GM18873 (cell line): ENCODE results near the gene CLHC1.
A peak's percentile ranks its signal among the peaks of the same experiment; 100 is the strongest.

Experiments used
- ATAC-seq: cut with Tn5 transposase; IDR thresholded peaks from one replicate; pipeline ENCODE4 v1.9.1; 2021; ENCODE audit warnings: mild to moderate bottlenecking, moderate library complexity, moderate number of reproducible peaks; ENCODE audit not compliant: unreplicated experiment, low FRiP score

CLHC1 gene

DNA sequence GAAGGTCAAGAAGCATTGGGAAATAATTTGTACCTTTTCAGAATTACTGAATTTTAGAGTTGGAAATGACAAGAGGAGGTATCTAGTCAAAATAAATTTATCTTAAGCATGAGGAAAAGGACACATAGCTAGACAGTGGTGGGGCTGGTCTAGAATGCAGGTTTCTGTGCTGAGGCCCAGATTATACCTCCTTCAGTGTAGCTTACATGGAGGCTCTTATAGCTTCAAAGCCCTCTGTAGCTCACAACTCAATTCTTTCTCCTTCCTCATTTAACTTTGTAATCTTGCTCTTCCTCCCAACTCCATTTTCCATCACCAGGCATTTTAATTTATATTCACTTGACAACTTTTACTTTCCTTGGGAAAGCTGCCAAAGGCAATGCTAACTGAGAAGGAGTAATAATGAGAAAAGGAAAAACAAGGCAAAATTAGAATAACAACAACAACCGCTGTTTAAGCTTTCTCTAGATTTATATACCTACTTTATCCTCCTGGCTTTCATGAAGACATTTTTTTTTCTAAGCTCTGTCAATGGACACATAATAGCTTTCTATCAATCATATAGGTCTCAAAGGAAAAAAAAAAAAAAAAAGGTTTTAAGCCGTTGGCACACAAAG is 58.5 kb downstream of the CLHC1 start:
- no peak for ATAC-seq

DNA sequence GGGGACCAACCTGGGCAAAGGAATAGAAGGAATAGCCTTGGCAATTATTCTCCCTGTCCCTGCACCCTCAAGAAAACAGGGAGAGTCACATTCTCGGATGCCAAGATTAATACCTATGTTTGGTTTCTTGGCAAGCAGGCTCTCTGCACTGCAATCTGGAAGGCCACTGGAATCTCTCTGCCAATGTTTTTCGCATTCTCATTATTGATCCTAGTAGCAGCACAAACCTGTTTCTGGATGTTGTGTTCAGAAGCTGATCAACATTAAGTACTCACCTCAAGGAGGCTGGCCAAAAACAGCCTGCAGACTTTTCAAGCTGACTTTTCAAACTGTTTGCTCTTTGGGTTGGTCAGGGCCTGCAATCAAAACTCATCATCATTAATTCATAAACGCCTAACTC is 62.2 kb downstream of the CLHC1 start:
- ATAC-seq = no peak

DNA sequence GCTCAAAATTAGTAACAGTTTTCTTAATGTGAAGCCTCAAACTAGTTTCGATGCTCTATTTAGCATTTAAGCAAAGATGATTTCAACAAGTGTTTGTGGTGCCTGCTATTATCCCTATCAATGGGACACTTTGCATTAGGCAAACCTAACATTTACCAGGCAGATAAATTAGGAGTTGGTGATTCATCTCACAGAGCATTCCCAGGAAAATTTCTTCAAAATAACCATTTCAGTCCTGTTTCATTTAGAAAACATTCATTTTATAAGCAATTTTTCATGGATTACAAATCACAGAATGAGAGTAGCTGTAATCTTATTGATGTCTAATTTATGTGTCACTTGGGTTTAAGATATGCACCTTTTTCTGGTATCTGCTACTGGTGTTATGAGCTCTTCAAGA is 62.7 kb downstream of the CLHC1 start:
- no peak for ATAC-seq

DNA sequence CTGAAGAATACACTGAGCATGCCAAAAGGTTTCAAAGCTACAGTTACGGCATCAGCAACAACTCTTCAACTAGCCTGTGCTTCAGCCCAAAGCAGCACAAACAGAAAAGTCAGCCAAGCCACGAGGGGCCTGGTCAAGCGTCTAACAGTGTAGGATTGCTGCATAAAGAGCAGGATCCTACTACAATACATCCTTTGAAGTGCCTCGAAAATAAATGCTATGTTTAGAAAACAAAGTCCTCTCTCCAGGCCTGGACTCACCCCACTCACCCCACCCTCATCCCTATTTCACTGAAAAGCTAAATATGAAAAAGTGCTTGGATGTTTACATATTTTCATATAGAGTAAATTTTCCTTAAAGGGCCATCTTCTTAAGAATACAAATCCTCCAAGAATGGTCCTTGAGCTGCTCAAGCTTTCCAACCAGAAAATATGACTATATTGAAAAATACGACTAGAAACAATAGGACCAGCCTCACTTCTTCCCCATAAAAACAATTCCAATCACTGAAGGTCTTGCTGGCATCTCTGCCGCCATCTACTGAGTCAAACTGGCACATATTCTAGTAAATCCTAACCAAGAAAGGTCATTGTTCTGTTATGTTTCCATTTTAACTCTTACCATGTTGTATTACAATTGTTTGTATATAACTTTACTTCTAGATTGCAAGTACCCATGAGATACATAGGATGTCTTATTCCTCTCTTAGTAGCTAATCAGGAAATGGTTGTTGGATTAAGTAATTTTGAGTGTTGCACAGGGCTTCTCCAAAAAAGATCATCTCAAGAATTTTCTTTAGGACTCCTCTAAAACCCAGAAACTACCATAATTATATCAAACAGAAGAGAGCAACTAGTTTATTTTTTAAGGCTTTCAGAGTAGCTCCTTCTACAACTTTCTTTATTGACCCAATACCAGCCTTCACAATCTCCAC is 63.6 kb downstream of the CLHC1 start:
- no peak for ATAC-seq

DNA sequence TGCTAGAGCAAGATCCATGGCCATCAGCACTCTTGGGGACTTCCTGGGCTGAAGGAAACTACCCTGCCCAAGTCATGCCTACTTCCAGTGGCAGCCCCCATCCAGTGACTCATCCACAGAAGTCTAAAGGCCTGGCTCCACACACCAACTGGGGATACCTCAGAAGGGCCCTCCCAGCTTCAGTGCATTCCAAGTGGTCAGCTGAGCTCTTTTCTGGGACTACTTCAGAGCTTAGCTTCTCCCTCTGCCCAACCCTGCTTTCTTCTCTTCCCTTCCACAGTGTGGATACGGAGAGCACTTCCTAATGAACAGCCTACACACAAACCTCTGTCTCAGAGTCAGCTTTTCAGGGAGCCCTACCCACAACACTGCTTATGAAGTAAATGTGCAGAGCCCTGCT is 66.5 kb downstream of the CLHC1 start:
- ATAC-seq = no peak

DNA sequence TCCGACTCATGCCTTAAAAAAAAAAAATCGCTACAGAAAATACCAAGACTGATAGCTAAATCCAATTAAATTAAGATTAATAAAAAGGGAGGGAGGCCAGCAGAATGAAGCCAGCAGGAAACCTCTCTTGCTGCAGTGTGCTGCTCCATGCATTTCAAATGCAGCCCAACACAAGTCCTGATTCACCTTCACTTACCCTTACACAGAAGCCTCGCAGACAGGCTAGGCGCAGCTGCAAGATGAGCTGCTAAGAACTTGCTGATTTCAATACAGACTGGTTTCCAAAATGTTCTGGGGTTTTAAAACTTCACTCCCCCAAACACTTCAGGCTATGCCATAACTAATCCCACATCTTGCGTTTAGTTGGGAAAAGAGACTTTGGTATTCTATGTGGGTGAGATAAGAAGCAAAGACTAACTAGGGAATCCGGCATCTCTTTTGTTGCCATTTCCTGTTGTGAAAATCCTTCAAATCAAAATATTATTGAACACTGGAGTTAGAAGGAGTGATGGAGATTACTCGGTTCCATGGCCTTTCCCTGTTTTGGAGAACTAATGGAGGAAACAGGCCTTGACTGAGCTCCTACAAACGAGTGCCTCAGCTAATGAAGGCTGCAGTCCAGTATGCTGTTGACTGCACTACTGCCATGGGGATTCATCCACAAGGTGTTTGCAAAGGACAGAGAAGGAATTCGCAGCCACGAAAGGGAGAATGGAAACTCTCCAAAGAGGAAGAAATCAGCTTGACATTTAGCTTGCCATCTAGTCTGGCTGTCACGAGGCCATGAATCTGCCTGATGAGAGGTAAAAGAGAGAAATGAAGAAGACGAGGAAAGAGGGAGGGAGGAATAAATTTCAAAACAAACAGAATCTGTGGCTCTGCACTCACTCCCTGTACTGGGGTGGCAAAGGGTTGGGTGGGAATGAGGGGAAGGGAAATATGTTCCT is 67.3 kb downstream of the CLHC1 start:
- no peak for ATAC-seq

DNA sequence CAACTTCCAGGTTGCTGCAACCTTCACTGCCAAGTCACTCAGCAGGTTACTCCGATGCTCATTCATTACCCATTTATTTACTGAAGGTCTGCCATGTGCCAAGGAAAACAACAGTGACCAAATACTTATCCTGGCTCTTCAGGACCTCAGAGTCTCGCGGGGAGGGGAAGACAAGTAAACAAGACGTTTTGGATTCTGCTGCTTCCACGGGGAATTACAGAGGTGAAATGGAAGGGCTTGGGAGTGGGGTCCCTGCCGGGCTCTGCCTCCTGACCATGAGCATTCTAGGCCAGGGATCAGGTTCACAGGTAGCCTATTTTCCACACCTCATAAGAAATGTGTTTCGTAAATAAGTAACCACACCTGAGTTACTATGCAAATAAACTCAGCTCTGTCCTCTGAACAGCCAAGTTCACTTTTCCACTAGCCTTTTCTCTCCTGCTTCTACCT is 68.1 kb downstream of the CLHC1 start:
- no peak for ATAC-seq

DNA sequence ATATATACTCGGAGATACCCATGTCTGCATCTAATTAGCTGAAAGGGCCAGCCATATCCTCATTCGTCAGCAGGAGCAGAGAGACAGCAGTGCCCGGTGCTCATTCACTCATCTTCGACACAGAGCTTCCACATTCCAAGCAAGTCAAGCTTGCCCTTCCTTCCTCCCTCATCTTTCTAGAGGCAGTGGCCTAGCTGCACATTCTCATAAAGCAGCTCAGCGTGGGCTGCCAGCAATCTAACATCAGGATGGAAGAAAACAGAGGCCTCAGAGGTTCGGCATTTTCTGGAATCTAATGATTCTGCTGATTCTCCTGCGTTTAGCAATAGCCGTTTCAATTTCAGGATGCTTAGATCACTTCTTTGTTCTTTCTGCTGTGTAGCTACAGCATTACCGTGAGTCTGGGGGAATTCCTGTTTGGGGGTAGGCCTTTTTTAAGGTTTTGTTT is 68.8 kb downstream of the CLHC1 start:
- ATAC-seq = no peak

DNA sequence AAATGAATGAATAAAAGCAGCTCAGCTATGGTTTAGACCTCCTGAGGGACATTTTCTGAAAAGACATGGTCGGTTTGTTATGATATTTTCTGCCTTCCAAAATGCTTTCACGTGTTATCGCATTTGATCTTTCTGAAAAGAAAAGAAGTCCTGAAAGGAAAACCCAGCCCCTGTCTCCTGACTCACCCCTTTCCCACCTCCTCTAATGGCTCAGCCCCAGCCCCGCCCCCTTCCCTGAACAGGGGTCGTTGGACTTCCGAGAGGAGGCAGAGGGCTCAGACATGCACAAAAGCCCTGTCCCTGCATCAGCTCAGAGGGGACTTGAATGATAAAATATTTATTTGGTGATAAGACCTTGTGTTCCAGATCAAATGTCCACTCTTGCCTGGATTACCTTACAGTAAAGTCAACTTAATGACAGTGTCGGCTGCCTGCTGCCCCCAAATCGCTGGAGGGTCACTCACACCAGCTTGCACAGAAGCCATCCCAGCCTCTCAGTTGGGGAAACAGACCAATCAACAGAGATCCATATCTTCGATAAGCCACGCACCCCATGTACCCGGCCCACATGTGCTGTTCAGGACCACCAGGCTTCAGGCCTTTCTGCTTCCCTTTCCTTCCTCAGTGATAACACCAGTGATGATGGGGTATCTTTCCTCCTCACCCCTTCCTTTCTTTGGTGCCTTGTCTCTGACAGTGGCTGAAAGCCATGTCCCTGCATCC is 69.6 kb downstream of the CLHC1 start:
- no peak for ATAC-seq

DNA sequence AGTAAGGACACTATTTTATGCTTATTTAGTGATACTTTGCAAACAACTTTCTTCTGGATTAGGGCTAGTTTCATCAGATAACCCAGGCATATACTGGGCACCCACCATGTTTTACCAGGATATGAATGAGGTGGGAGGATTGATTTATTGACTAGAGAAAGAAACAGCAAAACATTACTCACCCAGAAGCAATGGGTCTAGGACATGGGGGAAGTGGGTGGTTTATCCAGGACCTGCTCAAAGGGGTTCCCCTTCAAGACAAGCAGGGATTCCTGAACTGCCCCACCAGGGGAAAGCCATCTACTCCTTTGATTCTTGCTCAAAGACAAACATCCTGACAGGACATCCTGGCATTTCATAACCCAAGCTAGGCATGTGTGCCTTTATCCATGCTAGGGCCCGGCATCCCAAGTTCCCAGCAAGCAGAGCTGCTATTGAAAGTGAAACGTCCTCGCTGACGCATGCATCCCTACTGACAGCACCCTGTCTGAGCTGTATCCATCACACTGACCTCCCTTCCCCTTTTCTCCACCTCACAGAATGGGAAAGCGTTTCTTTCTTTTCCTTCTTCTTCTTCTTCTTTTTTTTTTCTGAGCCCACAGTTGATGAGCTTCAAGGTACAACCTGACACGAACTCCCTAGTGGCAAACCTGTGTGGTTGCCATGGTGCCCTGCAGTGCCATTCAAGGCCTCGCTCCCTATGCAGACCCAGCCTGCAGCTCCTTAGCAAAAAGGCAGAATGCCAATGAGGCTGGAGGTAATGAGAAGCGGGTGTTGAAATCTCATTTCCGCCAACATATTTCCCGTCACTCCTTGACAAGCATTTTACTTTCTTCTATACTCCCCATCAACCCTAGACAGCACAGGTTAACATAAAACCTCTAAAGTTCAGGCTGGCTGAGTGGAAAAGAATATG is 70.5 kb downstream of the CLHC1 start:
- ATAC-seq = no peak

DNA sequence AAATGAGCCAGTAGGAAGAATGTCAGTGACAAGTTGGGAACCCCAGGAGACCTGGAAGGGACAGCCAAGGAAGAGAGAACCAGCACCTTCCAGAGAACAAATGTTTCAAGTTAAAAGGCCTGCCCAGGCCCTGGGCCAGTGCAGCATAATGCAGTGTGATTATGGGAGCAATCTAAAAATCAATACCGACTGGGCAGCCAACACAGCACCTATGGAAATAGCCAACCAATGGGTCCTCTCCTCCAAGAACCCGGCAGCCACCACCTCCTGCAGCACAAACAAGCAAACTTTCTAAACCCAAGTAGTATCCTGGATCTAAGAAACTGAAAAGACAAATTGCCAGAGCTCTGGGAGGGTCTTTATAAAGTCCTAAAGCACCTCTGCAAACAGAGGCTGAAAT is 71.7 kb downstream of the CLHC1 start:
- no peak for ATAC-seq

DNA sequence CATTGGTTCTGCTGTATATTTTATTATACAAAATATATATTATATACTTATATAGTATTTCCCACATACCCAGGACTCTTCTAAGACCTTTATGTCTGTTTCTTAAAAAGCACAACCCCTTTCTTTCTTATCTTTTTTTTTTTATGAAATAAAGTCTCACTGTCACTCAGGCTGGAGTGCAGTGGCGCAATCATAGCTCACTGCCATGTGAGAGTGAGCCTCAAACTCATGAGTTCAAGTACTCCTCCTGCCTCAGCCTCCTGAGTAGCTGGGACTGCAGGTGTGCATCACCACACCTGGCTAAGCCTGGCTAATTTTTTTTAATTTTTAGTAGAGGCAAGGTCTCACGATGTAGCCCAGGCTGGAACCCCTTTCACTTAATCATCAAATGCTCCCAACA is 72.3 kb downstream of the CLHC1 start:
- no peak for ATAC-seq

DNA sequence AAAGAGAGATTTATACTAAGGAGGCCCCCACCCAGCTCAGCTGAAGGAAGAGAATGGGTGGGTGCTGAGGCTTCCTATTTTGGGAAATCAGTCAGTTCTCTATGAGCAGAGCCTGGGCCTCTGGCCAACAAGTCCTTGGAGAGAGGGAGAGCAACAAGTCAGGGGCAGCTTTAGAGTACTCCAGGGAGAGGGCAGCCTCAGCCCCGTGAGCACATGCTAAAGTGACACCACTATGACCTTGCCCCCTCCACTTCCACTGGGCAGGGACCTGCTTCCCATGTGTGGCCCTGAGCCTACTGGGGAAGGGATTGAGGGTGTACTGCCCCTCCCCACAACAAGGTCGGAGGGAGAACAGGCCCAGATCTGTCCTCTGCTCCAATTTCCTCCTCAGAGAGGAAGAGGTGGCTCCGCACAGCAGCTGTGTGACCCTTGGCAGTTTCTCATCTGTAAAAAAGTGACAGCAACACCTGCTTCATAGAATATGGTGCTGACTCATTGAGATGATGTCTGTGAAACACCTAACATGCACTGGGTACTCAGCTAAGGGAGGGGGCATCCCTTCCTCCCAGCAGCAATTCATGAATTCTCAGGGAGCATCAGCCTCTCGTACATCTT is 72.9 kb downstream of the CLHC1 start:
- peak; percentile 78 for ATAC-seq

DNA sequence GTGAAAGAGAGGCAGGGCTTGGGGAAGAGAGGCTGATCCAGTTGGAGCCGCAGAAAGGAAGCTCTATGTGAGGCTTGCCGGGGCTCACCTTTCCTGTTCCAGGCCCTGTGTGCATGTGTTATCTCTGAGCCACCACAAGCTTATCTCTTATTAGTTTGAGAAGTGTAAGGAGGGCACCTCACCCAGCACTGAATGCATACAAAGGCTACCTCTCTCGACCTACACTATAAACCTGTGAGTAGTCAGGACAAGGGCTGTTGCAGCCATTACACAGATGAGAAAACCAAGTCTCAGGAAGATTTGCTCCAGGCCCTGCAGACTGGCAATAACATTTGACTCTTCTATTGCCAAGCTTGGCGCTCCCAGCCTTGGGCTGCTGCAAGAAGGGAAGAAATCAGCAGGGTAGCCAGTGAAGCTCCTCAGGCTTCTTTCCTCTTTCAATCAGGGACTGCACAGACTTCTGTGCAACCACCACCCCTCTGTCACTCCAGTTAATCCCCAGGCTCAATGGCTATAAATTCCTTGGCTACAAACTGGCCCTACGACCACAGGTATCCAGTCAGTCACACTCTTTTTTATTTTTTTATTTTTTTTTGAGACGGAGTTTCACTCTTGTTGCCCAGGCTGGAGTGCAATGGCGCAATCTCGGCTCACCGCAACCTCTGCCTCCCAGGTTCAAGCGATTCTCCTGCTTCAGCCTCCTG is 73.8 kb downstream of the CLHC1 start:
- no peak for ATAC-seq

DNA sequence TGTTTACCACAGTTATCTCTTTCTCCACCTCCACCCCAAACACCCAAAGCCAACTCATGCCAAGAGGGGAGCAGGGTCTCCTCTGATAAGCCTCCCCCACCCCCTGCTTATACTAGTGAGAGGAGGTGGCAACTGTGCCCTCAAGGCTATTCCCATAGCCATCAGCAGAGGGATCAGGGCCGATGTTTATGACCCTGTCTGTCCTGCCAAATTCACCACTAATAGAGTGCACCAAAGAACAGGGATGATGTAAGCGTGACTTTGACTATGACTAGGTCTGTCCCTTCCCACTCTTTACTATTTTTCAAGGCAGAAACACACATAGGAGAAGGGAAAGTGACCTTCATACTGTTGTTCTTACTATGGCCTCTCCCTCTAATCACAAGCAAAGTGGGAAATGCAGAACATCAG is 74.6 kb downstream of the CLHC1 start:
- ATAC-seq = no peak

DNA sequence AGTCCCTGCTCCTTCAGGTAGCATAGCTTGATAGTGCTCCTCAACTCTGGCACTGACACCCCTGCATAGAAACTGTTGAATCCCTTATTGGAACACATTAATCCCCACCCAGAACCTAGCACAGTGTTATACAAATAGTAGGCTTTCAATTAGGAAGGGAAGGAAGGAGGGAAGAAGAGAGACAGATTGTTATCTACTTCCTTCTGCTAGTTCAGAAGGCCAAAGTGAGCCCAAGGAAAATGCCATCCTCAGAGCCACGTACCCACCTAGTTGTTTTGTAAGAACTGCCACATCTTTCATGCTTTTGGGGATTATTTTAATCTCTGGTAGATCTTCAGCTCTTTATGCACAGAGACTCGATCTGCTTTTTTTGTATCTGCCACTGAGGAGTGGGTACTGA is 75.1 kb downstream of the CLHC1 start:
- ATAC-seq = no peak

DNA sequence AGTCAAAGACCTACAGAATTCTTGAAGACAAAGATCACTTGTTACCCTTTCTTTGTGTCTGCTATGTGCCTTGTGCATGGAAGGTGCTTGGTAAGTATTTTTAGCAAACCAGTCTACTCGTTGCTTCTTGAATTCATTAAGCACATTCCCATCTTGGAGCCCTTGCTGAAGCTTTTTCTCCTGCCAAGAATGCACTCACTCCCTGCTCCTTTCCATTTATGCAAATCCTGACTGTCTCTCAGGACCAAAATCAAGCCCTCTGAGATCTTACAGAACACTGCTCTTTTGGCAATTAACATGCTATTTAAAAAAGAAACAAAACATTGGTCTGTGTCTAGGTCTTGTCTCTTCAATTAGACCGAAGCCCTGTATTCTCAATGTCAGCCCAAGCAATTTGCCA is 75.8 kb downstream of the CLHC1 start:
- ATAC-seq = no peak

DNA sequence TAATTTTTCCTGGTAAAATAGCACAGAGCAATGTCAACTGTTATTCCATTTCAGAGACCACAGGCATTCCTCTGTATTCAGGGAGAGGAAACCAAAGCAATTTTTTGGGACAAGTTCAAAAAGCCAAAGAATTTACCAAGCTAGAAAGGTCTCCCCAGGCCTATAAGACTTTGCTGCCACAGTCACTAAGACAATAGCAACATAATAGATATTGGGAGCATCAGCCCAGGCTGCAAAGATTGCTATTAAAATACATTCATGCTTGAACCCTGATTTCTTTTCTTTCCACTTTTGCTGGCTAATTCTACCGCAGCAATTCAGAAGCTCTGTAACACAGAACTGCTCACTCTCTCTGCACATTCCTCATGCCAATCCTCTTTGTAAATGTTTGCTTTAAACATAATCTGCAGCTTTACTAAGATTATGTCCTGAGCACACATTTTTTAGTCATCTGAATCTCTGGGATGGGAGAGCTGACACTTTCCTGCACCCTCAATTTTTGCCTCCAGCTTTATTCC is 76.3 kb downstream of the CLHC1 start:
- no peak for ATAC-seq
